Stomach smooth muscle (tissue), 2 donors: Measurements from ENCODE around the gene CHMP4B.
"Not testable (repeated sequence)": the region's sequence is repeated elsewhere in the genome, so short reads cannot be mapped to it uniquely, and the experiment has no call there.

Source experiments
- H3K27ac ChIP-seq: one replicate; pipeline ENCODE4 v1.7.0; 2013; ENCODE audit warnings: mild to moderate bottlenecking, low read length, inconsistent platforms
- H3K27me3 ChIP-seq, 2 donors: one replicate each; pipeline ENCODE4 v1.7.0; 2013; ENCODE audit warnings: low read length in 2 of 2; ENCODE audit not compliant: insufficient read depth in 2 of 2, control insufficient read depth in 1 of 2
- H3K36me3 ChIP-seq, 2 donors: one replicate each; pipeline ENCODE4 v1.7.0; 2013; ENCODE audit warnings: low read length in 2 of 2; ENCODE audit not compliant: control insufficient read depth in 2 of 2, insufficient read depth in 2 of 2
- H3K4me1 ChIP-seq: one replicate; pipeline ENCODE4 v1.7.0; 2013; ENCODE audit warnings: low read length; ENCODE audit not compliant: control insufficient read depth, insufficient read depth
- H3K4me3 ChIP-seq, 2 donors: one replicate each; pipeline ENCODE4 v1.7.0; 2013; ENCODE audit warnings: low read length in 2 of 2
- H3K9ac ChIP-seq, 2 donors: one replicate each; pipeline ENCODE4 v1.7.0; 2013; ENCODE audit warnings: low read length in 2 of 2, mild to moderate bottlenecking in 1 of 2
- H3K9me3 ChIP-seq, 2 donors: one replicate each; pipeline ENCODE4 v1.7.0; 2013; ENCODE audit warnings: low read length in 2 of 2; ENCODE audit not compliant: control insufficient read depth in 2 of 2
- donor health status: healthy.
- donor health status: Pancreatic carcinoma.

CHMP4B gene

GRCh38 chr20:33789109-33789857 is 21.9 kb upstream of the CHMP4B start:
- Histone ChIP-seq H3K4me3 (peak overlapping the region in 1 of 2 donors; percentile 35), H3K9me3 (no peaks in the 10 kb centered on the region), H3K27me3 (no peaks in the 10 kb centered on the region), H3K36me3 (peaks cover 0 to 2% of the 10 kb centered on the region in 2 donors), H3K27ac (peak overlapping the region; percentile 94), H3K9ac (peak overlapping the region; percentile 4 to 64), H3K4me1 (peaks cover 52% of the 10 kb centered on the region)

GRCh38 chr20:33789858-33790182 is 21.3 kb upstream of the CHMP4B start:
- H3K27ac ChIP-seq, result peak overlapping the region; percentile 94
- H3K27me3 ChIP-seq, result no peaks in the 10 kb centered on the region
- H3K4me1 ChIP-seq, result peaks cover 52% of the 10 kb centered on the region
- H3K9ac ChIP-seq, result peak overlapping the region in 1 of 2 donors; percentile 29
- H3K9me3 ChIP-seq, result no peaks in the 10 kb centered on the region
- peak overlapping the region in 1 of 2 donors; percentile 35 for H3K4me3 ChIP-seq
- H3K36me3 ChIP-seq, result peaks cover 0 to 2% of the 10 kb centered on the region in 2 donors

- Histone ChIP-seq H3K4me1 (peaks cover 52% of the 10 kb centered on the region), H3K27me3 (no peaks in the 10 kb centered on the region), H3K9ac (no peak overlapping the region), H3K9me3 (no peaks in the 10 kb centered on the region), H3K27ac (peak overlapping the region; percentile 94), H3K4me3 (no peak overlapping the region), H3K36me3 (peaks cover 0 to 2% of the 10 kb centered on the region in 2 donors)
Observed at GRCh38 chr20:33790566-33790965, 20.6 kb upstream of the CHMP4B start.

GRCh38 chr20:33791021-33791420 is 20.1 kb upstream of the CHMP4B start:
- H3K27me3 ChIP-seq, result no peaks in the 10 kb centered on the region
- no peak overlapping the region for H3K4me3 ChIP-seq
- peak overlapping the region; percentile 94 for H3K27ac ChIP-seq
- peaks cover 52% of the 10 kb centered on the region for H3K4me1 ChIP-seq
- no peaks in the 10 kb centered on the region for H3K9me3 ChIP-seq
- H3K36me3 ChIP-seq, result peaks cover 0 to 2% of the 10 kb centered on the region in 2 donors
- no peak overlapping the region for H3K9ac ChIP-seq

DNA sequence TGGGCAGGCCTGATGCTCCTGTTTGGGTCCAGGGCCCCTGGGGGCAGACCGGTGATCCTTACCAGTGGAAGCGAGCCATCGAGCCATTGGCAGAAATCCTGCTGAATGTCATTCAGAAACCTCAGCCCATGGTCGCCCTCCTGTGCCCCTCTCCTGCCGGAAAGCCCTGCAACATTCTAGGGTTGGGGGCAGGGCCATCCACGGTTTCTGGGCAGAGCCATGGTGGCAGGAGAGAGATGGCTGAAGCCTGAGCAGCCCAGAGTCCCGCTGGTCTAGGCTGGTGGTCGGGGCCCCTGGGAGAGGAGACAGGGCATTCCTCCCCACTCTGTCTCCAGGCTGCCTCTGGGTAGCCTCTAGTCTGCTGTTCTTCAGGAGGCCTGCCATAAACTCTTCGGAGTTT is 19.6 kb upstream of the CHMP4B start:
- H3K9me3 ChIP-seq, result no peaks in the 10 kb centered on the region
- no peak overlapping the region for H3K9ac ChIP-seq
- peak overlapping the region; percentile 94 for H3K27ac ChIP-seq
- no peaks in the 10 kb centered on the region for H3K27me3 ChIP-seq
- H3K4me3 ChIP-seq, result no peak overlapping the region
- peaks cover 0 to 2% of the 10 kb centered on the region in 2 donors for H3K36me3 ChIP-seq
- H3K4me1 ChIP-seq, result peaks cover 52% of the 10 kb centered on the region

- no peak overlapping the region for H3K4me3 ChIP-seq
- no peak overlapping the region for H3K9ac ChIP-seq
- H3K9me3 ChIP-seq, result no peaks in the 10 kb centered on the region
- H3K27me3 ChIP-seq, result no peaks in the 10 kb centered on the region
- H3K36me3 ChIP-seq, result peaks cover 0 to 2% of the 10 kb centered on the region in 2 donors
- H3K4me1 ChIP-seq, result peaks cover 52% of the 10 kb centered on the region
- H3K27ac ChIP-seq, result peak overlapping the region; percentile 94
Observed at GRCh38 chr20:33791959-33792597, 19.1 kb upstream of the CHMP4B start.

DNA sequence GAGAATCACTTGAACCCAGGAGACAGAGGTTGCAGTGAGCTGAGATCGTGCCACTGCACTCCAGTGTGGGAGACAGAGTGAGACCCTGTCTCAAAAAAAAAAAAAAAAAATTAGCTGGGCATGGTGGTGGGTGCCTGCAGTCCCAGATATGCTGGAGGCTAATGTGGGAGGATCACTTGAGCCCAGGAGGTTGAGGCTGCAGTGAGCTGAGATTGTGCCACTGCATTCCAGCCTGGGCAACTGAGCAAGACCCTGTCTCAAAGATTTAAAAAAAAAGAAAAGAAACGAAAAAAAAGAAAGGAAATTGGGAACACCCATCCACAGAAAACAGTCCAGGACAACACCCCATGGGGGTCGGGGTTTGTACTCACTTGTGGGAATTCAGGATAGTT is 18.6 kb upstream of the CHMP4B start:
- not testable (repeated sequence) for H3K36me3 ChIP-seq, H3K27me3 ChIP-seq, H3K9me3 ChIP-seq, H3K9ac ChIP-seq
- H3K4me3 ChIP-seq, result peak overlapping the region in 1 of 2 donors; percentile 22
- H3K4me1 ChIP-seq, result peaks cover 51% of the 10 kb centered on the region
- peak overlapping the region; percentile 94 for H3K27ac ChIP-seq

GRCh38 chr20:33793011-33793931 is 17.9 kb upstream of the CHMP4B start:
- Histone ChIP-seq H3K36me3 (peaks cover 0 to 2% of the 10 kb centered on the region in 2 donors), H3K4me1 (peaks cover 50% of the 10 kb centered on the region), H3K9me3 (no peaks in the 10 kb centered on the region), H3K4me3 (peak overlapping the region in 1 of 2 donors; percentile 40), H3K9ac (peak overlapping the region in 1 of 2 donors; percentile 36), H3K27me3 (no peaks in the 10 kb centered on the region), H3K27ac (peak overlapping the region; percentile 94)

- Histone ChIP-seq H3K36me3 (no peaks in the 10 kb centered on the region), H3K4me1 (peaks cover 21% of the 10 kb centered on the region), H3K9ac (no peak overlapping the region), H3K27me3 (no peaks in the 10 kb centered on the region), H3K4me3 (no peak overlapping the region), H3K27ac (no peak overlapping the region), H3K9me3 (no peaks in the 10 kb centered on the region)
Observed at GRCh38 chr20:33796263-33796906, 14.8 kb upstream of the CHMP4B start.

- H3K27me3 ChIP-seq, result no peaks in the 10 kb centered on the region
- no peaks in the 10 kb centered on the region for H3K9me3 ChIP-seq
- H3K36me3 ChIP-seq, result no peaks in the 10 kb centered on the region
- no peak overlapping the region for H3K4me3 ChIP-seq
- H3K4me1 ChIP-seq, result peaks cover 14% of the 10 kb centered on the region
- no peak overlapping the region for H3K27ac ChIP-seq
- H3K9ac ChIP-seq, result no peak overlapping the region
Observed at GRCh38 chr20:33796907-33797544, 14.1 kb upstream of the CHMP4B start.
